ENCODE results near the gene COMMD6.

DNA sequence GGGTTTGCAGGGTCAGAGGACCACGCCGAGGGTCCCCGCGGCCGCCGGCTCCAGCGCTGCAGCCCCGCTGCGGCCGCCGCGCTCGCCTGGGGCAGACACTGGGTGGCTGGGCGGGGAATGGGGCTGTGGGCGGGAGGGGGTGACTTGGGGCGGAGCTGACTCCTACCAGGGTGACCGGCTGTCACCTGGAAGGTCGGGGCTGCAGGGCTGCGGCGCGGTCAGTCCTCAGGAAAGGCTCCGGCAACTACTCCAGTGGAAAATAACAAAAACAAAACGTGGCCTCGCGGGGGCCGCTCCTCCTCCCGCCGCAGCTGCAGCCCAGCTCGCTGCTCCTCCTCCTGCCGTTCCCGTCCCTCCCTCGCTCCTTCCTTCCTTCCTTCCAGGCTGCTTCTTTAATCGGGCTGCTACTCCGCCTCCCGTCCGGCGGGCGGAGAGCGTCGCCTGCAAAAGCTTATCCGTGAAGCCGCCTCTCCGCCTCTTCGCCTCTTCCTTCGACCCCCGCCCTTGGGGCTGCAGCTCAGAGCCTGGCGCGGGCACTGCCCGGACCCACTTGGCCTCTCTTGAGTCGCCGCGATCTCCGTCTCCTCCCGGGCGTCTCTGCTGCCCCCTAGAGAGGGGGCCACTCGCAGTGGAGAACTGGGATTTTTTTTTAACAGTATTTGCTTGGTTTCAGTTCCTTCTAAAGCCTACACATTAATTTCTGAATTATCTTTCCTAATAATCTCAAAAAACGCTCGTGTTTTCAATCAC lies 55.4 kb downstream of the COMMD6 start, which contains the start of gene TBC1D4:
- TF ChIP-seq CTCF (IDR thresholded peaks at IDR 0.05), result peak; percentile 60 to 94 (median 84)
- TF ChIP-seq POLR2A (IDR thresholded peaks at IDR 0.05), result peak in 1 of 2 donors; percentile 71

Measured in heart left ventricle (tissue), 13 donors.